ENCODE measurements around the gene BPIFB1.

Gene BPIFB1, protein sequence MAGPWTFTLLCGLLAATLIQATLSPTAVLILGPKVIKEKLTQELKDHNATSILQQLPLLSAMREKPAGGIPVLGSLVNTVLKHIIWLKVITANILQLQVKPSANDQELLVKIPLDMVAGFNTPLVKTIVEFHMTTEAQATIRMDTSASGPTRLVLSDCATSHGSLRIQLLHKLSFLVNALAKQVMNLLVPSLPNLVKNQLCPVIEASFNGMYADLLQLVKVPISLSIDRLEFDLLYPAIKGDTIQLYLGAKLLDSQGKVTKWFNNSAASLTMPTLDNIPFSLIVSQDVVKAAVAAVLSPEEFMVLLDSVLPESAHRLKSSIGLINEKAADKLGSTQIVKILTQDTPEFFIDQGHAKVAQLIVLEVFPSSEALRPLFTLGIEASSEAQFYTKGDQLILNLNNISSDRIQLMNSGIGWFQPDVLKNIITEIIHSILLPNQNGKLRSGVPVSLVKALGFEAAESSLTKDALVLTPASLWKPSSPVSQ

DNA sequence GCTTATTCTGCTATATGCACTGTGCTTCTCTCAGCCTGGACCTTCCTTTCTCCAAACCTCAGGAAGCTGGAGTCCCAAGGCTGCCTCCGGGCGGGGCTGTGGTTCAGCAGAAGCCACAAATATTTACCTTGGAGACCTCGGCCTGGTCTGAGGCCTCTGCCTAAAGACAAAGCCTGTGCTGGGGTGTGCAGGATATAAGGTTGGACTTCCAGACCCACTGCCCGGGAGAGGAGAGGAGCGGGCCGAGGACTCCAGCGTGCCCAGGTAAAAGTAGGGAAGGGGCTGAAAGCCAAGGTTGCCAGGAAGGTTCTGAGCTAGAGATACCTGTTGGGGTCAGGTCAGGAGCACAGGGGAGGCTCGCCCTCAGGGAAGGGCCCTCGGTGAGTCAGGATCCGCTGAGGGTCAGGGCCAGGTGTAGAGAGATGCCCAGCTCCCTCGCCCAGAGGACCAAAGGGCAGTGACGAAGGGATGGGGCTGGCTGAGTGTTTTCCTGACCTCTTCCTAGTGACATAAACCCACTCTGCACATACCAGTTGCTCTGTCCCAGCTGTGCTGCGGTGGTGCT is at the start of gene BPIFB1:
Gene BPIFB1, plus strand, starts transcription at position 224 of the 565 bp plus-strand sequence. CDS start 2,860 bp downstream, outside the sequence.
- TF ChIP-seq, protein P1, sequence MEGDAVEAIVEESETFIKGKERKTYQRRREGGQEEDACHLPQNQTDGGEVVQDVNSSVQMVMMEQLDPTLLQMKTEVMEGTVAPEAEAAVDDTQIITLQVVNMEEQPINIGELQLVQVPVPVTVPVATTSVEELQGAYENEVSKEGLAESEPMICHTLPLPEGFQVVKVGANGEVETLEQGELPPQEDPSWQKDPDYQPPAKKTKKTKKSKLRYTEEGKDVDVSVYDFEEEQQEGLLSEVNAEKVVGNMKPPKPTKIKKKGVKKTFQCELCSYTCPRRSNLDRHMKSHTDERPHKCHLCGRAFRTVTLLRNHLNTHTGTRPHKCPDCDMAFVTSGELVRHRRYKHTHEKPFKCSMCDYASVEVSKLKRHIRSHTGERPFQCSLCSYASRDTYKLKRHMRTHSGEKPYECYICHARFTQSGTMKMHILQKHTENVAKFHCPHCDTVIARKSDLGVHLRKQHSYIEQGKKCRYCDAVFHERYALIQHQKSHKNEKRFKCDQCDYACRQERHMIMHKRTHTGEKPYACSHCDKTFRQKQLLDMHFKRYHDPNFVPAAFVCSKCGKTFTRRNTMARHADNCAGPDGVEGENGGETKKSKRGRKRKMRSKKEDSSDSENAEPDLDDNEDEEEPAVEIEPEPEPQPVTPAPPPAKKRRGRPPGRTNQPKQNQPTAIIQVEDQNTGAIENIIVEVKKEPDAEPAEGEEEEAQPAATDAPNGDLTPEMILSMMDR (IDR thresholded peaks at IDR 0.05; ENCODE audit: low read depth, low read length): no peak

DNA sequence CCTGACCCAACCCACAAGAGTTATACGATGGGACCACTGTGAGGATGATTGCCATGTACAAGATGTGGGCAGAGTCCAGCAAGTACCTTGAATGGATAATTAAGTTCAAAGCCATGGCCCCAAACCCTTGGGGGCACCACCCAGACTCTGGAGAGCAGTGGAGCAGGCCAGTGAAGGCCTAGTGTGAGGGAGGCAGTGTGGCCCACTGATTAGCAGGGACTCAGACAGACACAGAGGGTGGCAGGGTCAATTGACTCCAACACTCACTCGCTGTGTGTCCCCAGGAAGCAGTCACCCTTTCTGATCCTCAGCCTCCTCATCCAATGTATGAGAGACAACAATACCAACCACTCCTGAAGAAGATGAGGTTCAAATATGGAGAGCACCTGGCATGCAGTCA is 49.0 kb upstream of the BPIFB1 start:
- no peak overlapping the region for H3K27ac ChIP-seq
- no peak for DNase-seq
- H3K36me3 ChIP-seq: no peaks in the 10 kb centered on the region
- no peaks in the 10 kb centered on the region for H3K27me3 ChIP-seq (ENCODE audit: insufficient read depth, low read depth, severe bottlenecking)
- no peaks in the 10 kb centered on the region for H3K9me3 ChIP-seq (ENCODE audit: severe bottlenecking)
- no peak overlapping the region for H3K4me3 ChIP-seq (ENCODE audit: low read depth, low read length)
- TF ChIP-seq, protein P1 (IDR thresholded peaks at IDR 0.05; ENCODE audit: low read depth, low read length): no peak

More for the DNA sequence above, at the start of gene BPIFB1:
- no peaks in the 10 kb centered on the region for H3K36me3 ChIP-seq
- H3K27me3 ChIP-seq (ENCODE audit: insufficient read depth, low read depth, severe bottlenecking): no peaks in the 10 kb centered on the region
- DNase-seq: no peak
- H3K9me3 ChIP-seq (ENCODE audit: severe bottlenecking): no peaks in the 10 kb centered on the region
- no peak within 1 kb of the TSS for H3K27ac ChIP-seq
- H3K4me3 ChIP-seq (ENCODE audit: low read depth, low read length): no peak within 1 kb of the TSS

DNA sequence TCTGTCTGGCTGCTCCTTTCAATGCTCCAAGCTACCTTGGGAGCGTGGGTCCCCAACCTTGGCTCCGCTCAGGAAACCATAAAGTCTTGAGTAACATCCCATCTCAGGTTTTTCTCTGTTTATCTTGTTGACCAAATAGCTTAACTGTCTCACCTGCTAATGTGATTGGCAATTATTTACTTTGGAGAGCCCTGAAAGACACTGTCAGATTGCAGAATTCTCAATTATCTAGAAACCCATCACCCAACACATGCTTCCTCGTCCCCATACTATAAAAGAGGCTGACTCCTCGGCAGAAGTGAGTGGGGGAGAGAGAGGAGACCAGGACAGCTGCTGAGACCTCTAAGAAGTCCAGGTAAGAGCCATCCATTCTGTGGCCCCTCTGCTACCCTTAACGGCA is 47.3 kb upstream of the BPIFB1 start, which contains the start of gene BPIFA1:
Gene BPIFA1, plus strand, starts transcription at position 301 of the 400 bp plus-strand sequence. CDS start 1,716 bp downstream, outside the sequence.
- no peaks in the 10 kb centered on the region for H3K27me3 ChIP-seq (ENCODE audit: insufficient read depth, low read depth, severe bottlenecking)
- no peak for DNase-seq
- no peaks in the 10 kb centered on the region for H3K9me3 ChIP-seq (ENCODE audit: severe bottlenecking)
- no peak within 1 kb of the TSS for H3K4me3 ChIP-seq (ENCODE audit: low read depth, low read length)
- H3K27ac ChIP-seq: no peak within 1 kb of the TSS
- H3K36me3 ChIP-seq: no peaks in the 10 kb centered on the region
- TF ChIP-seq, protein P1 (IDR thresholded peaks at IDR 0.05; ENCODE audit: low read depth, low read length): no peak

DNA sequence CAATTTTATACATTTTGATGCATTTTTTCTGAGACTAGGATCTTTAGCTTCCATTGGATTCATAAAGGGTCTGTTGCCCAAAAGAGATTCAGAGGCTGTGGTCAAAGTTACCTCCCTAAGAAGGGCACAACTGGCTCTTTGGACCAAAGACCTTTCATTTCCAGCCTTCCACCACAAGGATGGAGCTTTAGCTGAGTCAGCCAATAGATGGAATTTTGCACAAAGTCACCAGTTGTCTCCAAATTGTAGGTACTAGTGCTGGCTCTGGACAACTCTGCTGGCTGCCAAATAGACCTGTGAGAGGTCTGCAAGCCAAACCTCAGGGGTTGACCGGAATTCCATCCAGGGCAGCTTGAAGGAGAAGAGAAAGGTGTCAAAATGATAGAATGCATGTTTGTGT is 46.7 kb upstream of the BPIFB1 start:
- Histone ChIP-seq H3K9me3 (ENCODE audit: severe bottlenecking) (no peaks in the 10 kb centered on the region), H3K27me3 (ENCODE audit: insufficient read depth, low read depth, severe bottlenecking) (no peaks in the 10 kb centered on the region), H3K27ac (no peak overlapping the region), H3K36me3 (no peaks in the 10 kb centered on the region), H3K4me3 (ENCODE audit: low read depth, low read length) (no peak overlapping the region)
- no peak for DNase-seq
- TF ChIP-seq, protein P1 (IDR thresholded peaks at IDR 0.05; ENCODE audit: low read depth, low read length): no peak

DNA sequence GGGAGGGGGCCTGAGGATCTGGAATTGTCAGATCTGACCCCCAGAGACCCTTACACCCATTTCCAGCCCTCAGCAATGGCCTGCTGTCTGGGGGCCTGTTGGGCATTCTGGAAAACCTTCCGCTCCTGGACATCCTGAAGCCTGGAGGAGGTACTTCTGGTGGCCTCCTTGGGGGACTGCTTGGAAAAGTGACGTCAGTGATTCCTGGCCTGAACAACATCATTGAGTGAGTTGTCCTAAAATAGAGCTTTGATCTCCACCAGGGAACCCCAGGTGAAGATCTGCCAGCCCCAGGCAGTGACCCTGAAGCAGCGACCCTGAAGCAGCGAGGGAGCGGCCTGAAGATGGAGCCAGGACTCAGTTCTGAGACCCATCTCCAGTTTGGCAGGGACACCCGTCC is 45.0 kb upstream of the BPIFB1 start:
- Histone ChIP-seq H3K9me3 (ENCODE audit: severe bottlenecking) (no peaks in the 10 kb centered on the region), H3K27me3 (ENCODE audit: insufficient read depth, low read depth, severe bottlenecking) (no peaks in the 10 kb centered on the region), H3K4me3 (ENCODE audit: low read depth, low read length) (no peak overlapping the region), H3K27ac (no peak overlapping the region), H3K36me3 (no peaks in the 10 kb centered on the region)
- TF ChIP-seq, protein P1 (IDR thresholded peaks at IDR 0.05; ENCODE audit: low read depth, low read length): no peak
- no peak for DNase-seq

Measured in WERI-Rb-1 (cell line).